GM15510 (cell line): ENCODE data around the gene CLCN4.

Source experiments
- POLR2A ChIP-seq: IDR thresholded peaks from 3 replicates; pipeline ENCODE4 v1.6.1; 2011; ENCODE audit warnings: borderline replicate concordance; ENCODE audit not compliant: insufficient read length; ENCODE audit errors: extremely low read depth

The CLCN4 gene

GRCh38 chrX:10216208-10216607 lies 59.4 kb downstream of the CLCN4 start:
- TF ChIP-seq POLR2A, result no peak

GRCh38 chrX:10217198-10217597 lies 60.4 kb downstream of the CLCN4 start:
- TF ChIP-seq POLR2A, result no peak

- no peak for TF ChIP-seq POLR2A
Measured at GRCh38 chrX:10221651-10222050, 64.9 kb downstream of the CLCN4 start.

- no peak for TF ChIP-seq POLR2A
Measured at GRCh38 chrX:10223276-10223675, 66.5 kb downstream of the CLCN4 start.

- no peak for TF ChIP-seq POLR2A
Measured at GRCh38 chrX:10223781-10224180, 67.0 kb downstream of the CLCN4 start.

- no peak for TF ChIP-seq POLR2A
Measured at GRCh38 chrX:10230222-10230621, 73.4 kb downstream of the CLCN4 start.

- TF ChIP-seq POLR2A, result no peak
Measured at GRCh38 chrX:10231461-10231860, 74.7 kb downstream of the CLCN4 start.

GRCh38 chrX:10233173-10233572 lies 76.4 kb downstream of the CLCN4 start:
- no peak for TF ChIP-seq POLR2A

GRCh38 chrX:10233696-10234095 lies 76.9 kb downstream of the CLCN4 start:
- no peak for TF ChIP-seq POLR2A

GRCh38 chrX:10235851-10236250 lies 79.1 kb downstream of the CLCN4 start:
- no peak for TF ChIP-seq POLR2A

- no peak for TF ChIP-seq POLR2A
Measured at GRCh38 chrX:10237241-10237640, 80.5 kb downstream of the CLCN4 start.

- no peak for TF ChIP-seq POLR2A
Measured at GRCh38 chrX:10239611-10240064, 82.9 kb downstream of the CLCN4 start.

- no peak for TF ChIP-seq POLR2A
Measured at GRCh38 chrX:10240918-10241317, 84.1 kb downstream of the CLCN4 start.

- TF ChIP-seq POLR2A, result no peak
Measured at GRCh38 chrX:10242026-10242425, 85.3 kb downstream of the CLCN4 start.

GRCh38 chrX:10243106-10243505 lies 86.3 kb downstream of the CLCN4 start:
- no peak for TF ChIP-seq POLR2A

GRCh38 chrX:10244915-10245622 lies 88.3 kb downstream of the CLCN4 start:
- no peak for TF ChIP-seq POLR2A

- TF ChIP-seq POLR2A, result no peak
Measured at GRCh38 chrX:10245886-10246285, 89.1 kb downstream of the CLCN4 start.

GRCh38 chrX:10246297-10246696 lies 89.5 kb downstream of the CLCN4 start:
- TF ChIP-seq POLR2A, result no peak

GRCh38 chrX:10246846-10247245 lies 90.1 kb downstream of the CLCN4 start:
- TF ChIP-seq POLR2A, result no peak
